IMR-90 (cell line): Measurements from ENCODE around the gene PM20D1. TPM values are rescaled to one million over a fixed set of nuclear protein-coding genes. Genes with fewer than 3 reads are reported as not detected.
A peak's percentile ranks its signal among the peaks of the same experiment; 100 is the strongest.

ENCODE experiments used
- ATAC-seq: fragments of 200-7000 bp; cut with Tn5 transposase; 2 replicates; pipeline ENCODE4 v1.9.1; 2020; ENCODE audit warnings: low read depth, mild to moderate bottlenecking, moderate library complexity
- BruUV-seq: library from RNA; stranded (reverse); fragments of 400-500 nt; replicated peaks from 2 replicates; lab custom pipeline; 2021; lab: Mats Ljungman, UMichigan
- CTCF ChIA-PET: fragments of 300-600 bp; formaldehyde crosslinking; extraction: SDS; loops from one replicate; lab custom pipeline; 2021; ENCODE audit warnings: antibody characterized with exemption; lab: Yijun Ruan, JAX
- POLR2A ChIA-PET: fragments of 300-600 bp; sonication (Branson Sonifier 250); formaldehyde crosslinking; loops from one replicate; lab custom pipeline; 2022; ENCODE audit warnings: antibody characterized with exemption; ENCODE audit not compliant: unreplicated experiment; lab: Charles Lee
- DNase-seq: peaks from one replicate; pipeline ENCODE4 v3.0.0; 2013
- H2AFZ ChIP-seq: replicated peaks from 2 replicates; pipeline ENCODE3; 2013; ENCODE audit warnings: low read length, mild to moderate bottlenecking; ENCODE audit not compliant: poor library complexity
- H2AK5ac ChIP-seq: 2 replicates; pipeline ENCODE4 v1.6.1; 2013; ENCODE audit warnings: low read depth, low read length, inconsistent platforms
- H2AK9ac ChIP-seq: replicated peaks from 2 replicates; pipeline ENCODE3; 2013; ENCODE audit warnings: mild to moderate bottlenecking, low read depth, low read length, moderate library complexity; ENCODE audit not compliant: poor library complexity
- H2BK120ac ChIP-seq: 2 replicates; pipeline ENCODE4 v1.6.1; 2013; ENCODE audit warnings: low read depth, low read length, inconsistent platforms
- H2BK15ac ChIP-seq: 3 replicates; pipeline ENCODE4 v1.6.1; 2013; ENCODE audit warnings: low read depth, low read length, inconsistent platforms
- H2BK20ac ChIP-seq: 2 replicates; pipeline ENCODE4 v1.6.1; 2013; ENCODE audit warnings: low read depth, mild to moderate bottlenecking, inconsistent platforms, low read length, moderate library complexity
- H2BK5ac ChIP-seq: 2 replicates; pipeline ENCODE4 v1.6.1; 2013; ENCODE audit warnings: mild to moderate bottlenecking, low read depth, low read length, inconsistent platforms; ENCODE audit not compliant: poor library complexity, severe bottlenecking
- H3K14ac ChIP-seq: replicated peaks from 2 replicates; pipeline ENCODE4 v1.6.1; 2013; ENCODE audit warnings: low read depth, low read length, inconsistent platforms
- H3K18ac ChIP-seq: 2 replicates; pipeline ENCODE4 v1.6.1; 2013; ENCODE audit warnings: low read depth, low read length, control low read depth
- H3K23ac ChIP-seq: 2 replicates; pipeline ENCODE4 v1.6.1; 2013; ENCODE audit warnings: low read depth, low read length, inconsistent platforms
- H3K27ac ChIP-seq: 2 replicates; pipeline ENCODE4 v1.5.1; 2013; ENCODE audit warnings: mild to moderate bottlenecking, control low read depth, low read length; ENCODE audit not compliant: insufficient read depth
- H3K27me3 ChIP-seq: 2 replicates; pipeline ENCODE4 v1.6.1; 2013; ENCODE audit warnings: low read length; ENCODE audit not compliant: control insufficient read depth, insufficient read depth
- H3K36me3 ChIP-seq: 2 replicates; pipeline ENCODE4 v1.6.1; 2013; ENCODE audit warnings: low read length, mixed read lengths; ENCODE audit not compliant: control insufficient read depth, insufficient read depth
- H3K4ac ChIP-seq: 2 replicates; pipeline ENCODE4 v1.6.1; 2013; ENCODE audit warnings: low read depth, low read length, inconsistent platforms
- H3K4me1 ChIP-seq: 2 replicates; pipeline ENCODE4 v1.6.1; 2013; ENCODE audit warnings: low read length, mixed read lengths; ENCODE audit not compliant: control insufficient read depth, insufficient read depth
- H3K4me2 ChIP-seq: 2 replicates; pipeline ENCODE4 v1.6.1; 2013; ENCODE audit warnings: low read depth, mild to moderate bottlenecking, control low read depth, low read length, moderate library complexity
- H3K4me3 ChIP-seq: 2 replicates; pipeline ENCODE4 v1.5.1; 2013; ENCODE audit warnings: low read depth, mild to moderate bottlenecking, control low read depth, low read length, moderate library complexity; ENCODE audit not compliant: insufficient read depth
- H3K56ac ChIP-seq: 2 replicates; pipeline ENCODE4 v1.6.1; 2013; ENCODE audit warnings: low read length, inconsistent platforms; ENCODE audit not compliant: insufficient read depth; ENCODE audit errors: extremely low read depth
- H3K79me1 ChIP-seq, 2 experiments: 2 replicates each; pipeline ENCODE4 v1.6.1; 2013; ENCODE audit warnings: low read length in 2 of 2, inconsistent platforms in 1 of 2, low read depth in 1 of 2
- H3K9ac ChIP-seq: 2 replicates; pipeline ENCODE4 v1.6.1; 2013; ENCODE audit warnings: low read depth, low read length, control low read depth
- H3K9me1 ChIP-seq: 2 replicates; pipeline ENCODE4 v1.6.1; 2013; ENCODE audit warnings: low read length, inconsistent platforms; ENCODE audit not compliant: insufficient read depth
- H3K9me3 ChIP-seq: 2 replicates; pipeline ENCODE4 v1.6.1; 2013; ENCODE audit warnings: low read length; ENCODE audit not compliant: control insufficient read depth, insufficient read depth
- H4K20me1 ChIP-seq: 2 replicates; pipeline ENCODE4 v1.6.1; 2013; ENCODE audit warnings: low read length, inconsistent platforms; ENCODE audit not compliant: insufficient read depth
- H4K5ac ChIP-seq: 2 replicates; pipeline ENCODE4 v1.6.1; 2013; ENCODE audit warnings: mild to moderate bottlenecking, low read depth, low read length, control low read depth
- H4K8ac ChIP-seq, 2 experiments: 2 replicates each; pipeline ENCODE4 v1.6.1; 2013; ENCODE audit warnings: low read depth in 2 of 2, low read length in 2 of 2, control low read depth in 1 of 2, inconsistent platforms in 1 of 2
- H4K91ac ChIP-seq: 2 replicates; pipeline ENCODE4 v1.6.1; 2013; ENCODE audit warnings: low read depth, low read length, inconsistent platforms; ENCODE audit not compliant: insufficient read depth
- CTCF ChIP-seq: conservative IDR thresholded peaks from 2 replicates; pipeline ENCODE4 v1.5.1; 2012; ENCODE audit warnings: mild to moderate bottlenecking, low read depth, low read length, improper control_type of control experiment
- FOS ChIP-seq: fragments of 150-350 bp; IDR thresholded peaks from 2 replicates; pipeline ENCODE4 v1.6.1; 2016; ENCODE audit warnings: low read depth, low read length
- POLR2A ChIP-seq: IDR thresholded peaks from 2 replicates; pipeline ENCODE4 v1.6.1; 2012; ENCODE audit warnings: mild to moderate bottlenecking, low read depth, low read length
- RAD21 ChIP-seq: IDR thresholded peaks from 2 replicates; pipeline ENCODE4 v1.6.1; 2012; ENCODE audit warnings: low read length, improper control_type of control experiment
- RFX5 ChIP-seq: IDR thresholded peaks from 2 replicates; pipeline ENCODE4 v1.8.0; 2012; ENCODE audit warnings: low read depth, mild to moderate bottlenecking, low read length, moderate library complexity
- SMC3 ChIP-seq: fragments of 150-350 bp; IDR thresholded peaks from 2 replicates; pipeline ENCODE4 v1.6.1; 2016; ENCODE audit warnings: low read depth, mild to moderate bottlenecking, antibody characterized with exemption, low read length, moderate library complexity
- WGBS, 2 experiments: methylation state at CpG; one replicate each; pipeline versions ENCODE4 v1.1.5 to v1.1.7; 2013; ENCODE audit warnings: missing lambda C conversion rate in 2 of 2; ENCODE audit not compliant: insufficient read length in 1 of 2; ENCODE audit errors: extremely low coverage in 2 of 2; 5-methylcytosine and 5-hydroxymethylcytosine counted together
- dilution Hi-C: fragments of 300-500 bp; cut with HindIII; formaldehyde crosslinking; loops from one replicate; pipeline ENCODE4 v1.14.3; 2018; ENCODE audit warnings: low sequenced_read_pairs; ENCODE audit not compliant: unreplicated experiment
- in situ Hi-C: fragments of 300-500 bp; cut with MboI; formaldehyde crosslinking; loops from 3 replicates; pipeline ENCODE4 v1.14.3; 2019; ENCODE audit warnings: low sequenced_read_pairs, inconsistent platforms, mixed read lengths
- intact Hi-C: fragments of 100-400 bp; cut with micrococcal nuclease; formaldehyde crosslinking; loops from 2 replicates; pipeline ENCODE4 v1.10.0; 2022
- polyA plus RNA-seq, 3 experiments: library from polyadenylated mRNA; depleted of rRNA; stranded (reverse); fragments of >200 nt; gene quantifications; 2 replicates each; pipeline ENCODE4 v1.2.3, GENCODE V29; 2012; ENCODE audit warnings: low replicate concordance in 1 of 3
- total RNA-seq: library from RNA; depleted of rRNA; stranded (reverse); fragments of >200 nt; gene quantifications from 2 replicates; pipeline ENCODE4 v1.2.3, GENCODE V29; 2012

The PM20D1 gene
- total and polyA plus RNA-seq, 2 of the 4 experiments (the other 2 are of a cell fraction), result not detected

GRCh38 chr1:205791568-205792180, 58.3 kb downstream of the PM20D1 start:
- 83% methylated on average over 1 of the region's 5 CpGs; no CpG with 5 or more reads in 1 of the 2 experiments for WGBS, 2 experiments
- no peak overlapping the region for H3K18ac ChIP-seq

More at GRCh38 chr1:205791568-205792180, 58.3 kb downstream of the PM20D1 start:
- Histone ChIP-seq H2BK120ac (no peak overlapping the region), H3K9me1 (no peaks in the 10 kb centered on the region), H2BK20ac (no peak overlapping the region), H3K4me1 (no peaks in the 10 kb centered on the region), H3K14ac (no peak overlapping the region), H3K4me2 (no peak overlapping the region), H3K36me3 (peaks cover 32% of the 10 kb centered on the region), H3K27me3 (no peaks in the 10 kb centered on the region), H4K91ac (no peak overlapping the region), H2AK9ac (peak overlapping the region; percentile 67), H2BK5ac (no peak overlapping the region), H3K4ac (no peak overlapping the region), H4K5ac (no peak overlapping the region), H2AFZ (peak overlapping the region; percentile 52), H4K20me1 (no peaks in the 10 kb centered on the region), H3K4me3 (no peak overlapping the region), H2AK5ac (no peak overlapping the region), H2BK15ac (no peak overlapping the region), H3K9ac (no peak overlapping the region), H3K9me3 (no peaks in the 10 kb centered on the region), H3K27ac (no peak overlapping the region), H4K8ac (no peak overlapping the region), H3K23ac (no peak overlapping the region), H3K56ac (no peak overlapping the region), H3K79me1 (no peaks in the 10 kb centered on the region)
- dilution Hi-C loops (no loop called here), intact Hi-C loops (loop anchor here (1.0 to 2.0 kb wide), 4 partner anchors 117 to 315 kb away; no protein-coding TSS in a partner anchor), in situ Hi-C loops (loop anchor here (5.0 to 10.0 kb wide), 3 partner anchors 121 to 313 kb away; no protein-coding TSS in a partner anchor)
- CTCF ChIA-PET, result interaction anchor here (0.6 to 4.5 kb wide), 13 partner anchors 9 to 194 kb away, joined by 3 to 50 read pairs (median 4); no protein-coding TSS in a partner anchor
- POLR2A ChIA-PET, result interaction anchor here (0.6 kb wide), 1 partner anchor 21 kb away, joined by 3 read pairs; no protein-coding TSS in a partner anchor
- TF ChIP-seq RFX5 (no peak), FOS (no peak), CTCF (peak; percentile 90), RAD21 (peak; percentile 93), POLR2A (0 out of 2 replicates have a peak, but pooled peaks have one; percentile 24), SMC3 (peak; percentile 87)
- no TSS peak for BruUV-seq
- peak; percentile 44 for DNase-seq
- ATAC-seq, result peak; percentile 98
